Activated CD4-positive, alpha-beta T cell treated with anti-CD3 and anti-CD28 coated beads, Interleukin-10, Interleukin-2, amounts not matched to agents 100 ng/mL and 50 ng/mL, durations not matched to agents 16 hours and 8 hours (primary cell): ENCODE measurements around the gene SOHLH2.

Experiments used
- DNase-seq: peaks from one replicate; pipeline ENCODE4 v3.0.0-alpha.2; 2020

SOHLH2 gene, protein sequence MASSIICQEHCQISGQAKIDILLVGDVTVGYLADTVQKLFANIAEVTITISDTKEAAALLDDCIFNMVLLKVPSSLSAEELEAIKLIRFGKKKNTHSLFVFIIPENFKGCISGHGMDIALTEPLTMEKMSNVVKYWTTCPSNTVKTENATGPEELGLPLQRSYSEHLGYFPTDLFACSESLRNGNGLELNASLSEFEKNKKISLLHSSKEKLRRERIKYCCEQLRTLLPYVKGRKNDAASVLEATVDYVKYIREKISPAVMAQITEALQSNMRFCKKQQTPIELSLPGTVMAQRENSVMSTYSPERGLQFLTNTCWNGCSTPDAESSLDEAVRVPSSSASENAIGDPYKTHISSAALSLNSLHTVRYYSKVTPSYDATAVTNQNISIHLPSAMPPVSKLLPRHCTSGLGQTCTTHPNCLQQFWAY

DNA sequence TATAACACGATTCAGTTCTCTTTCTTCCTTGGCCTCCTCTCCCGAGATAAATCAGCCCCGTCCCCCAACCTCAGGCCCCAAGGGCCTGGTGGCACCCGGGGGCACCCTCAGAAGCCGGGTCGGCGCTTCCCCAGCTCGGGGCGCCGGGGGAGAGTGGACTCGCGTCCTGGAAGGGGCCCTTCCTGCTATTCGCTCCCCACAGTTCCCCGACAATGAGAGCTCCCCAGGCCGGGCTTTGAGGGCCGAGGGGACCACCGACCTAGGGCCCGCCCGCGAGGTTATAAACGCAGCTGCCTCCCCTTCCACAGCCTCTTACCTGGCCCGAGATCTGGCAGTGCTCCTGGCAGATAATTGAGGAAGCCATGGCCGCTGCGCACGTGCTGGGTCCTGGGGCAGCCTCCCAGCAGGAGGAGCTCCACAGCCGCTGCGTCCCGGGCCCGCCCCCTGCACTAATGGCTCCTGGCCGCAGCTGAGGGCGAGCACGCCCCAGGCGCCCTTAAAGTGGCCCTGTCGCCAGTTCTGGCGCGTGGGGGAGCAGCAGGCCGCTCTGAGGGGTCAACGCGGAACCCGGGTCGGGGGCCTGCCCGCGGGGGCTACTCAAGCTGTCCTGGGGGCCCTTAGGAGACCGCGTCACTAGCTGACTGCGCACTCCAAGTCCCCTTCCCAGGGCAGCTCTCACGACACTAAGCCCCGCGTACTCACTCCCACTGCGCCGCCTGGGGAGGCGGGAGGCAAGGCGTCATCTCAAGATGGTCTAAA is at the start of gene SOHLH2:
Gene SOHLH2, minus strand, starts transcription at position 394 of the 759 bp plus-strand sequence. Its CDS starts 30 bp downstream, at position 364.
- DNase-seq: no peak

DNA sequence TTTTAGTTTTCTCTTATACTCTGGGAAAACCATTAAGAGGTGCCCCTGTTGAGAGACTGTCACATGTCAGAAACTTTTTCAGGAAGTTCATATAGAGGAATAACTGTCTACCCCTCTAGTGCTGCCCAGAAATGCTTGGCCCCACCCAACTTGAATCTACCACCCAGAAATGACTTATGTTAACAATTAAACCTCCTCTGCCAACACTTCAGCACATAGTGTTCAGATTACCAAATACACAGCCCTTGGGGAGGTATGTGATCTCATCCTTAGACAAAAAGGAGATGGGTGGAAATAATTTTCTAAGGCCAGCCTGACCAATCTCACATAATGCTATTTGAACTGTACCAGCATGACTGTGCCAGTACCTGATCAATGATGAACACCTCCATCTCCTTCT is 47.6 kb upstream of the SOHLH2 start:
- no peak for DNase-seq

DNA sequence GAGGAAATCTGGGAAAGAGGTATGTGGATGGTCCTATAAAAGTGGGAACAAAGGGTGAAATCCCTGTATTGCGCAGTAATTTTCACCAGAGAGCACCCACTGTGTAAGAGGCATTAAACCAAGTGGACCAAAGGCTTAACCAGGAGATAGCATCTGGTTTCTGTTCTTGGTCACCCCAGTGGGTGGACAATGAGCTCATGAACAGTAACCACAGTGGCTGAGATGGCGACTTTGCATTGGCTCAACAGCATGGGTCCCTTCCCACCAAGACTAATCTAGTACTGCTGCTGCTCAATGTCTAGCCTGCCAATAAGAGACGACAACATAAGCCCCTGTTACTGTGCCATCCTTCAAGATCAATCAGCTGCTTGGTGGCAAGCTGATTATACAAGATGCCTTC is 46.7 kb upstream of the SOHLH2 start:
- no peak for DNase-seq

DNA sequence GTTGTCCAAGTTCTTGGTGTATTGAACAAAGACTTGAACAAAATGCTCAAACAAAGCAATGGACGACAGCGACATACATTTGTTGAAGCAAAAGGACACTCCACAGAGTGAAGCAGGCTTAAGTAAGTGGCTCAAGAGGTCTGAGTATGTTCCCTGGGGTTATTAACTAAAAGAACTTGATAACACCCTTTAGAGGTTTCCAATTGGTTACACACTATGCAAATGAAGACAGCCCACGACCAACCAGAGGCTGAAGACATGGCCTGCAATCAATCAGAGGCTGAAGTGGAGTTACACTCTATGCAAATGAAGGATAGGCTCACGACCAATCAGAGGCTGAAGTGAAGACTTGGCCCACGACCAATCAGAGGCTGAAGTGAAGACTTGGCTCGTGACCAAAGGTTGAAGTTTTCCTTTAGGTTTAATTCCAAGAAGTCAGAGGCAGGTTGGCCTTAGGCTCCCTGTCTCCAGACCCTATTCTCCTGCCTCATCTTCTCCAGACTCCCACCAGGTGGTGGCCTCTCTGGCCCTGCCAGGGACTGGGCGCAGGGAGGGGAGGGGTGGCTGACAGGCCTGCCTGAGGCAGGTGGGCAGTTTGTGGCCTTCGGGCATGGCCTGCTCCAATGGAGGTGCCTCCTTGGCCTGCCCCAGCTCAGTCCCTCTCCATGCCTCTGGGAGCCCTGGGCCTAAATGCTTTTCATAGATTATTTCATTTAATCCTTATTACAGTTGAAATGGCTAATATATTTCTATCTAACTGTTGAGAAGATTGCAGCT is 45.2 kb upstream of the SOHLH2 start:
- DNase-seq: no peak

DNA sequence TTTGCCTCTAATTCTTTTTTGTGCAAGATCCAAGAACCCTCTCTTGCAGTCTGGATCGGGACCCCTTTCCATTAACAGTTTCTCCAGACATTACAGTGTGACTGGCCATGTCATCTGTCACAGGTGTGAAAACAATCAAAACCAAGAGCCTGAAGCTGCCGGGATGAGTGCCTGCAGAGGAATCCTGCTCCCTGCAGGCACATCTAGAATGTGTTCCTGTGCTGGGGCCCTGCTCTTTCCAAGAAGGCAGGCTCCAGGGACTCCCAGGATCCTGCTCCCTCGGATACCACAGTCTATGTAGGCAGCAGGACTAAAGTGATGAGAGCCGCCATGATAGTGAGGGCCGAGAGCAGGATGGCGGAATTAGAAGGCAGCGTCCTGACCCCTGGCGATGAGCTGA is 44.5 kb upstream of the SOHLH2 start:
- no peak for DNase-seq

DNA sequence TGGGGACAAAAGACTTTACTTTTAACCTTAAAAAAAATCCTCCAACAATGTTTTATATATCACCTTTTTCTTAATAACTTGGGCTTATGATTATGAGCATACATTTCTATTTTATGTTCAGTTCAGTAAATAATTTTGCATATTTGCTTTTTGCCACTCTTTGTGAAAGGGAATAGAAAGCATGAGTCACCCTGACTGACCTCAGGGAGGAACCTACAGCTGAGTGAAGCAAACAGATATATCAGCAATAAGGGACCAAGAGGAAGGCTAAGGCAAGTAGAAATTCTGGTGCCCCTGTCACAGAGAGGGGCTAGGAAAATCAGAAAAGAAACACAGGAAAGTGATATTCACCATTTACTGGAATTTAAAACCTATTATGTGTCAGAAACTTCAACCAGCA is 37.2 kb upstream of the SOHLH2 start:
- DNase-seq: no peak

DNA sequence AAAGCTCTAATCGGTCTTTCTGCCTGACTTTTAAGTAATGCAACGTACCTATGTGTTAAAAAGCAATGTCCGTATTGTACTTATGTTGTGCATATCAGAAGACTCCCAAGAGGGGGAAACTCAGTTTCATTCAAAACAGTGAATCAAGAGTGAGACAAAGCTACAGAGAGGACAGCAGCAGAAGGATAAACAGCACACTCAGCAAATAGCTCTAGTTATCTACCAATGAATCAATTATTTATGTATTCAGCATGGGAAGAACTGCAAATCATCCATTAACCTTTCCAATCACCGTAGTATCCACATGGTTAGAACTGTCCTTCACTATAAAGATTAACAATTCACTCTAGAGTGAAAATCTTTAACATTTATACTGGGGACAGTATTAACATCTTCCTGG is 36.7 kb upstream of the SOHLH2 start:
- no peak for DNase-seq

DNA sequence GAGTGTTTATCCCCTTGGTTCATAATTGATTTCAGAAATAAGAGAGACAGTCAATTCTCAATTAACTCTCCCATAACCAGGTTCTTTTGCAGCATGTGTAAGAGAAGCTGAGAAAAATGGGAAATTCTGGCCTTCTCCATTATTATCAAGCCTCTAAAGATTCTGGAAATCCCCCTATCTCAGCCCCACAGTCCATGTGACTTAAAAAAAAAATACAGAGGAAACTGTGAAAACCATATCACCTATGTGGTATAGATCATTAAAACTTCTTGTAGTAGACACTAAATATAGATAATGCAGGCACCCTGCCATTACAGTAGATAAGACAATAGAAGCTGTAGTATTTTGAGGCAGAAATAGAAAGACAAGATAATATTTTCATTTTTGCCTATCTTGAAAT is 34.3 kb upstream of the SOHLH2 start:
- DNase-seq: no peak

DNA sequence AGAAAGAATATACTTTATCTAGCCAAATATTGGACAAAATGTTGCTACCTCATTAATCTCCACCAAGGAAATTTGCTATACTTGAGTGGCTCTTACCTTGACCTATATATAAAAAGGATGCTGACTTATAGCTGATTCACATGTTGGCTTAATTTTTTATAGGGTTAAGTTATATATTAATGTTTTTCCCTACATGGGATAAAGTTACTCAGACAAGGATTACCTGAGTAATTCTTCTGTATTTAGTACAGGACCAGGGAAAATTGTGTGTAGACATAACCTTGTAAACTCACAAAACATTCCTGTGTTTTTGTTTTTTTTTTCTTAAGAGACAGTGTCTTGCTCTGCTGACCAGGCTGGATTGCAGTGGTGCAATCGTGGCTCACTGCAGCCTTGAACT is 30.6 kb upstream of the SOHLH2 start:
- no peak for DNase-seq

DNA sequence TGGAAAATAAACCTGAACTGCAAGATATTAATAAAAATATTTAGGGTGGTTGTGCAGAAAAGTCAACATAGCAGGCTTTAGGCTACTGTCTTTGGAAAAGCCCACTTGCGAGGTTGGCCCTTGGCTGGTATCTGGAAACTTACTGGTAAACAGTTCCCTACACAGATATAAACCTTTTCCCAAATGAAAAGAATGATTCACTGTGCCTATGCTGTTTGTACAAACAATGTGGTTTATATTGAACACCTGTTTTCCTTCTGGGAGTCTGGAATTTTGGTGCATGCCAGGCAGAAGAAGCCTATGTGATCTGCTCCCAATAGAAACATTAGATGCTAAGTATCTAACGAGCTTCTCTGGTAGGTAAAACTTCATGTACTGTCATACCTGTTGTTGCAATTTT is 29.7 kb upstream of the SOHLH2 start:
- DNase-seq: no peak

DNA sequence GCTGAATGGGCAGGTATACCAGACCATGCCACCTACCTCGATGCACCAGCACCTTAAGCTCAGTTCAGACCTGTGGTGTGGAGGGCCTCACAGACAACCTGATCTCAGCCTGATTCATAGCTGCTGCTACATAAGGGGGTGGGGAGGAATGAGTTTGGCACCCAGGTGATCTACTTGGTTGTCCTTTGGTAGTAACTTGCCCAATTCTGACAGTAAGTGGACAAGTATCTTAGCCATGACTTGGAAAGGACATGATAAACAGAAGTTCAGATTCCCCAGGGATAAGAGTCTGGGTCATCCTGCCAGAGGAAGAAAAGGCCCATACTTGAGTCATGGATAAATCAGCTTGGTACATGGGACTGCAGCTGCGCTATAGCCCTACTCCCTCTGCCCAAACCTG is 28.4 kb upstream of the SOHLH2 start:
- DNase-seq: no peak

DNA sequence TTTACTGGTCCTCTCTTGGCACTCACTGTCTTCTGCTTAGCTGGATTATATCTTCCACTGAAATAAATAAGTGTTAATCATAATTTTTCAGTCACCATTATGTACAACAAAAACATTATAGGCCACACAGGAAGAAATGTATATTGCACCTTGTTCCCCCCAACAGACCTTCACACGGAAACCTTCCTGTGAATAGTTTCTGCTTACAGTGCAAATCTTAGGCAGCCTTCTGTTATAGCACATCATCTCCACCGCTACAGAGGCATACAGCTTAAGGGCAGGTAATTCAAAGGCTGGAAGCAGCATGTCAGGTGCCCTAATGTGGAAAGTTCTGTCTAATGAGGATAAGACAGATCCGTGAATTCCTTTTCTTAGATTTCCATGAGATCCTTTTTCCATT is 16.9 kb upstream of the SOHLH2 start:
- DNase-seq: no peak

DNA sequence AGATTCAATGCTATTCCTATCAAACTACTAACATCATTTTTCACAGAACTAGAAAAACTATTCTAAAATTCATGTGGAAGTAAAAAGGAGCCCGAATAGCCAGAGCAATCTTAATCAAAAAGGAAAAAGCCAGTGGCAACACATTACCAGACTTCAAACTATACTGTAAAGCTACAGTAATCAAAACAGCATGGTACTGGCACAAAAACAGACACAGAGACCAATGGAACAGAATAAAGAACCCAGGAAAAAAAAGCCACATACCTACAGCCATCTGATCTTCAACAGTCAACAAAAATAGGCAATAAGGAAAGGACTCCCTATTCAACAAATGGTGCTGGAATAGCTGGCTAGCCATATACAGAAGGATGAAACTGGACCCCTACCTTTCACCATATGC is 10.4 kb upstream of the SOHLH2 start:
- no peak for DNase-seq

DNA sequence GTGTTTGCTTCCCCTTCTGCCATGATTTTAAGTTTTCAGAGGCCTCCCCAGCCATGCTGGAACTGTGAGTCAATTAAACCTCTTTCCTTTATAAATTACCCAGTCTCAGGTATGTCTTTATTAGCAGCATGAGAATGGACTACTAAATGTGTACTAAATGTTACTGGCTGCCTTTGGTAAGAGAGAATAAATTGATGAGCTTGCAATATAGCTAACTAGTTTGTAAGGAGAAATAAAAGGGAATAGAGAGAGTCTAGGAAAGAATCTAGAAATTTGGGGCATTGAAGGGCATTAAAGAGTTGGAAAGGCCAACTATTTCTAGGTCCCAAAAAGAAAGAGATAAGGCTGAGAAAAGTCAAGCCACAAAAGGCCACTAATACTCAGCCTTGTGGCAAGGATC is 5.5 kb upstream of the SOHLH2 start:
- no peak for DNase-seq

DNA sequence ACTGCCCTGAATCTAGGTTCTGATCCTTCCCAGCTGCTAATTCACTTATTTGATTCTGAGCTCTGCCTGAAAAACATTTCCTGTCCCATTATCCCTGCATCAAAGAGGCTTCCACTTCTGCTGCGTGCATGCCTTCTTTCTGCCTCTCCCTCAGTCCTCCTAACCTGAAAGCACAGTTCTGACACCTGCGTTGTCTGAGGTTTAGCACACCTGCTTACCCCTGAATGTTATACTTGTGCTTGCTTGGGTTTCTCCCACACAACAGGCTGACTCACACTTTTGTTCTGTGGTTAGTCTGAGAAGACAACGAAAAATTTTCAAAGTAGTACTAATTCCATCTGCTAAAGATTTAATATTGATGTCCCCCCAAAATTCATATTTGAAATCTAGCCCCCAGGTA is 3.1 kb upstream of the SOHLH2 start:
- DNase-seq: no peak

DNA sequence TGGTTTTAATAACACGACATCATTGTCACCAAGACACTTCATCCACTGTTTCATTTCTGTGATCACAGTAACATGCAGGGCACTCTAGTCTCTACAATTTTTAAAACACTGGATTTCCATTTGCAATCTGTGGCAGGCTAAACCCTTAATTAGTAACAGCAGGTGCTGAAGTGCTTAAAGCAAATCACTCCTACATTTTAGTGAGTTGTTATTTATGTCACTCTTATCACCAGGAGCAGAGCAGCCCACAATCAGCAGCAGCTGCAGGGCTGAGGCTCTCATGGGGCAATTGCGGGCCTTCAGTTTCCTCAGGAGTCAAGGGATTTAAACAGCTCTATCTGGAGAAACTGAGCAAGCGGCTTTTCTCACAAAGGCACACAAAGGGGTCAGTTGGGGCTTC is 1.6 kb downstream of the SOHLH2 start:
- no peak for DNase-seq

DNA sequence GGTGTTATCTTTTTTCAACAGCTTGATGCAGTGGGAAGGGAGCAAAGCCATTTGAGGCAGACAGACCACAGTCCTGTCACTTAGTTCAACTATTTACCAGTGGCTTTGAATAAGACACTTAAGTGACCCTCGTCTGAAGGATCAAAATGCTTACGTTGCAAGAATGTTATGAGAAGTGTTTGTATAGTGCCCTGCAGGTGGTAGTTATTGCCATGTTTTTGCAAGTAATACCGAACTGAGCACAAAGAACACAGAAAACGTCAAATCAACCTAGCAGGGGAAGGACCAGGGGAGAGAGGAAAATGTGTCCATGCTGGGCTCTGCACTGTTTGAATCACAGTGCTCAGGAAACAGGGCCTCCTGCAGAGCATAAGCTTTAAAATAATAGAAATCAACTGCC is 2.8 kb downstream of the SOHLH2 start:
- no peak for DNase-seq

DNA sequence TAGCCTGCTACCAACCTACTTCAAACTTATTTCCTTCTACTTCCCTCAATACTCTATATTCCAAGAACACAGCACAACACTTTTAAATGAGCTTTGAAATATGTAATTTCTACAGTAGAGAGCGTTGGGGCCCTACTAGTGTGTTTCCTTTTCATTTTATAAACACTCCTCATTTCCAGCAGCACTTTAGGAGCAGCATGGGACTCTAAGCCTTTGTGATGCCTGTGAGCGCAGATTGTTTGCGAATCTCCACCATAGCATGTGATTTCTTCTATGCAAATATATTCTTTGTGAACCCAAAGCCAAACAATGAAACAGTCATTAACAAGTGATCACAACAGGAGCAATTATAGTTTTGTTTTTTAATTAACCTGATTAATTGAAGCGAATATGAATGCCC is 3.6 kb downstream of the SOHLH2 start:
- no peak for DNase-seq

DNA sequence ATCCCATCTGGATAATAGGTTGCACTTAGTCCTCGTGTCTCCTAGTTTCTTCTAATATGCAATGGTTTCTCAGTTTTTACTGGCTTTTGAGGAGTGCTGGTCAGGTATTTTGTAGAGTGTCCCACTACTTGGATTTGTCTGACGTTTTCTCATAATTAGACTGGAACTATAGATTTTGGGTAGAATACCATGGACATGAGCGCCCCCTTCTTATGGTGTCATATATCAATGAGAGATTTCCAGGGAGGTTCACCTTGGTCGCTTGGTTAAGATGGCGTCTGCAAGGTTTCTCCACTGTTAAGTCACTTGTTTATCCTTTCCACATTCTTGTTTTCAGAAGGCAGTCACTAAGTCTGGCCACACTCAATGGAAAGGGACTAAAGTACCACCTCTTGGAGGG is 6.7 kb downstream of the SOHLH2 start:
- no peak for DNase-seq

DNA sequence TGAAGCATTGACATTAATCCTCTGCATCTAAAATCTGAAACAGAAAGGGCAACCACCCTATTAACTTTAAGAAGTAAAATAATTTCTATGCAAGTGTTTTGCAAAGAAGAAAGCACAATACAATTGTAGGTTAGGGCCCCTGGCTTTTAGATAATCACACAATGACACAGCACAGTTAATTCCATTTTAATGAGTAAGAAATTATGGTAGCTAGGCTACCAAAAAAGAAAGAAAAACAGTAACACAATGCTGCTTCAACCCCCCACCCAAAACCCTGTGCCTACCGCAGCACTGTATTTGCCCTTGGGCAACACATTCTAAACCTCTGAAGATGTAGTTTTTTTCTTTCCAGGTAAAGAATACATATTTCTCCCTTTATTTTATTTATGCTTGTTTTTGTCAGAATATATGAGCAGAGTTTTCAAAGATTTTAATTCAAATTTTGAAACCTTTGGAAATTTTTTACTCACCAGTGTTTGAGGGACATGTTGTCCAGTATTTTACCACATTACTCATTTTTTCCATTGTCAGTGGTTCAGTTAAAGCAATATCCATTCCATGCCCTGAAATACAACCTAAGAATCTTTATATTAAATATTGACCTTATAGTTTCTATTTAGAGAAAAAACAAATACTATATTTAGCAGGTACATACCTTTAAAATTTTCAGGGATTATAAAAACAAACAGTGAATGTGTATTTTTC is 21.1 kb downstream of the SOHLH2 start:
- DNase-seq: no peak

DNA sequence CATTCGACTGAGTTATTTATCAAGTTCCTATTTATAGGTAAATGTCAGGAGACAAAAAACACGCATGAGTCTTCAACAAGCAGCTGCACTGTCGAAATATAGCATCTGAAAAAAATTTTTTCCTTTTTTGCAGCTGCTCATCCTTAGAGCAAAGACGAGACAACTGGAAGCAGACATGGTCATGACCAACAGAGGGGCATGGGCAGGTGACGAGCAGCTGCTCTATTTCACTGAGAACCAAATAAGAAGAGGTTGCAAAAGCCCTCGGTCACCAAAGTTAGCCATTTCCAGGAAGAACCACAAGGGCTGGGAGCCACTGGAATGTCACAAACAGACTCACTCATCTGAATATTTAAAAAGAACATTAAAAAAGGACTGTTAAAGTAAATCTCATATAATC is 22.2 kb downstream of the SOHLH2 start:
- DNase-seq: no peak

DNA sequence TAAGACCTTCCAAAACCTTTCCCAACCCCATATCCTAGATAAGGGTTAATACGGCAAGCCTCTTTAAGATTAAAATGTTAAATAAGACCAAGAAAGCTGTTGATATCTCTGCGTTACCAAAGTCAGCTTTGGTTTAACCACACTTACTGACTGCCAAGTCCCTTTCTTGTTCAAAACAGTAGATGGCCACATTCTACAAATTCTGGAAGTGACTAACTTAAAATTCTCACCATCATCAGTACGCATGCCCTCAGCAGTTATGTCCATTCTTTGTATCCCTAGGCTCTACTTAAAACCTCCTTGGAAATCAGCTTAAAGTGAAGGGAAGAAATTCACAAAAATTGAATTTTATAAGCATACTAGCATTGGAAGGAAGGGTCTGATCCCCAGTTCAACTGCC is 23.6 kb downstream of the SOHLH2 start:
- no peak for DNase-seq

DNA sequence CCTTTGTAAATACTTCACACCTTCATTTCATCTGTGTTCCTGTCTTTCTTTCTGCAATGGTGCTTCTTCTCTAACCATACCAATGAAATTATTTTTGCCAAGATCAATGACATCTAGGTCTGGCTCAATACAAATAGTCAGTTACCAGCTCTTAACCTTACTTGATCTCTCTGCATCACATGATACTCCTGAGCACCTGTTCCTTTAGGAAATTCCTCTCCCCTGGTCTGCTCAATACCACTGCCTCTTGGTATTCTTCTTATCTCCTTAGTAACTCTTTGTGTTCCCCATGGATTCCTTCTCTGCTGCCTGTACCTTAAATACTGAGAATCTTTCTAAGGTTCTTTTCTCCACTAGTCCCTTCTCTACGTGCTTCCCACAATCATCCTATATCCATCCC is 25.9 kb downstream of the SOHLH2 start:
- no peak for DNase-seq
